Measurements from ENCODE around the gene C11orf97. TPM values are rescaled to one million over a fixed set of nuclear protein-coding genes. Genes with fewer than 3 reads are reported as not detected.
"Not testable (repeated sequence)": the region's sequence is repeated elsewhere in the genome, so short reads cannot be mapped to it uniquely, and the experiment has no call there.

Gene C11orf97
- total RNA-seq, 4 donors from 2014 or later = not detected

- TF ChIP-seq CTCF (IDR thresholded peaks at IDR 0.05) (no peak), POLR2AphosphoS5 (IDR thresholded peaks at IDR 0.05) (no peak), EP300 (IDR thresholded peaks at IDR 0.05) (no peak), POLR2A (IDR thresholded peaks at IDR 0.05) (no peak)
- no peak for ATAC-seq
Observed at GRCh38 chr11:94549146-94549545, 36.9 kb downstream of the C11orf97 start.

GRCh38 chr11:94550513-94550912 lies 38.3 kb downstream of the C11orf97 start:
- WGBS, 2 donors (ENCODE audit: low coverage in 1 of 2) = 64 to 67% methylated on average over 4 of the region's 4 CpGs
- TF ChIP-seq CTCF (IDR thresholded peaks at IDR 0.05) = no peak
- no peak for TF ChIP-seq POLR2AphosphoS5 (IDR thresholded peaks at IDR 0.05)
- no peak for TF ChIP-seq EP300 (IDR thresholded peaks at IDR 0.05)
- no peak for TF ChIP-seq POLR2A (IDR thresholded peaks at IDR 0.05)
- H3K4me1 ChIP-seq = peaks cover 0 to 42% (median 14%) of the 10 kb centered on the region in 3 donors
- H3K9me3 ChIP-seq = no peaks in the 10 kb centered on the region
- H3K27ac ChIP-seq = no peak overlapping the region
- H3K27me3 ChIP-seq = no peaks in the 10 kb centered on the region
- no peaks in the 10 kb centered on the region for H3K36me3 ChIP-seq
- H3K4me3 ChIP-seq = no peak overlapping the region
- no peak for ATAC-seq

More at GRCh38 chr11:94549146-94549545, 36.9 kb downstream of the C11orf97 start:
- 38 to 50% methylated on average over 3 to 5 of the region's 5 CpGs for WGBS, 2 donors (ENCODE audit: low coverage in 1 of 2)
- no peaks in the 10 kb centered on the region for H3K9me3 ChIP-seq
- no peaks in the 10 kb centered on the region for H3K27me3 ChIP-seq
- H3K27ac ChIP-seq = no peak overlapping the region
- H3K4me3 ChIP-seq = no peak overlapping the region
- no peaks in the 10 kb centered on the region for H3K36me3 ChIP-seq
- peaks cover 0 to 54% (median 20%) of the 10 kb centered on the region in 3 donors for H3K4me1 ChIP-seq

DNA sequence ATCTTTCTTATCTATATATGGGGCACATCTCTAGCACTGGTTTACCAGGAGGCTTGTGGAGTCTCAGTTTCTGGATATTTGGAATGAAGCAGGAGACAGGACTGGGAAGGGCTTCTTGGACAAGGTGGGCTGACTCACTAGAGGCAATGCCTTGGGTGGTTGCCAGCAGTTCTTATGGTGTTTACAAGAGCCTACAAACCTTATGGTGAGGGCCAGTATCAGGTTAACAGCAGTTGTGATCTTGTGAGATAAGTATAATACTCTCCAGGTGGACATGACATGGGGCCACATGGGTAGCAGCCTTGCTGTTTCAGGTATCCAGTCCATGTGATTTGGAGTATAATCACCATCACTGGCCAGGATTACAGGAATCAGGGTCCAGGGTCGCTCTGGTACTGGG lies 41.7 kb downstream of the C11orf97 start:
- Histone ChIP-seq H3K36me3 (no peaks in the 10 kb centered on the region), H3K4me3 (no peak overlapping the region), H3K4me1 (peaks cover 0 to 20% (median 0%) of the 10 kb centered on the region in 3 donors), H3K9me3 (no peaks in the 10 kb centered on the region), H3K27ac (no peak overlapping the region), H3K27me3 (no peaks in the 10 kb centered on the region)
- WGBS, 2 donors (ENCODE audit: low coverage in 1 of 2) = 25 to 29% methylated on average over 1 of the region's 1 CpG
- TF ChIP-seq POLR2AphosphoS5 (IDR thresholded peaks at IDR 0.05) (no peak), CTCF (IDR thresholded peaks at IDR 0.05) (no peak), EP300 (IDR thresholded peaks at IDR 0.05) (no peak), POLR2A (IDR thresholded peaks at IDR 0.05) (no peak)
- ATAC-seq = no peak

GRCh38 chr11:94555752-94556329 lies 43.6 kb downstream of the C11orf97 start:
- peaks cover 0 to 11% (median 0%) of the 10 kb centered on the region in 3 donors for H3K4me1 ChIP-seq
- not testable (repeated sequence) for H3K9me3 ChIP-seq, ATAC-seq, H3K4me3 ChIP-seq, H3K36me3 ChIP-seq, H3K27ac ChIP-seq, H3K27me3 ChIP-seq
- 93% methylated on average over 8 of the region's 8 CpGs for WGBS, 2 donors (ENCODE audit: low coverage in 1 of 2)

DNA sequence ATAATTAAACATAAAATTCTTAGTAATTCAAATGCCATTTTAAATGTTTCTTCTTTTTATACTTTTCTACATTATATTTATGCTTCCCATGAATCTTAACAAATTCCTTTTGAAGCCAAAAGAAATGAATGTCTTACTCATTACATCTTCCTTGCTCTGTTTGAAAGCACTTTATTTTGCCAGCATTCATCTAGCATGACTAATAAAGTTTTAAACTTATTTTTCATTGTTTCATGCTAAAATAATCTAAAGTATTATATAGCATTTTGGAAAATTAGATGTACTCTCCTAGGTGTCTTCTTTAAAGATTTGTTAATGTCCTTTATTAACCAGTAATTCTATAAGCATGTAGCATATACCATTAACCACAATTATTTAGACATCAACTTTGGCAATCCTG lies 45.2 kb downstream of the C11orf97 start:
- H3K9me3 ChIP-seq = no peaks in the 10 kb centered on the region
- TF ChIP-seq EP300 (IDR thresholded peaks at IDR 0.05) (no peak), POLR2A (IDR thresholded peaks at IDR 0.05) (no peak)
- no peaks in the 10 kb centered on the region for H3K36me3 ChIP-seq
- no peaks in the 10 kb centered on the region for H3K27me3 ChIP-seq
- H3K27ac ChIP-seq = no peak overlapping the region
- ATAC-seq = no peak
- no peak overlapping the region for H3K4me3 ChIP-seq
- peaks cover 0 to 11% (median 0%) of the 10 kb centered on the region in 3 donors for H3K4me1 ChIP-seq

DNA sequence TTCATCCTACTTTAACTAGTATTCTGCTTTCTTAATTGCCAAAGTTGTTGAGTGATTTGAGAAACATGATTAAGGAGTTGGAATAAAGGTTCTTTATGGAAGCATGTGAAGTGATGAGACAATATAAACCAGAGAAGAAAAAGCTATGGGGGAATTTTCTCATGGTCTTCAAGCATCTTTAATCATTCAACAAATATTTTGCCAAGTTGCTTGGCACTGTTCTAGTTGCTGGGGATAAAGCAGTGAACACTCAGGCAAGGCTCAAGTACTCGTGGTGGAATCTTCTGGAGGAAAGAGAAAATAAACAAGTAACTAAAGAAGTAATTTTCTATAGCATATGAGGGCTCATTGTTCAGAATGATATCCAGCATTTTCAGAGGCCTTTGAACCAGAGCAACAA lies 45.7 kb downstream of the C11orf97 start:
- ATAC-seq = no peak
- Histone ChIP-seq H3K36me3 (no peaks in the 10 kb centered on the region), H3K4me3 (no peak overlapping the region), H3K4me1 (peaks cover 0 to 12% (median 0%) of the 10 kb centered on the region in 3 donors), H3K27me3 (no peaks in the 10 kb centered on the region), H3K27ac (no peak overlapping the region), H3K9me3 (no peaks in the 10 kb centered on the region)
- WGBS, 2 donors (ENCODE audit: low coverage in 1 of 2) = 33% methylated on average over 1 of the region's 1 CpG
- TF ChIP-seq EP300 (IDR thresholded peaks at IDR 0.05) = no peak
- no peak for TF ChIP-seq POLR2A (IDR thresholded peaks at IDR 0.05)
- TF ChIP-seq CTCF (IDR thresholded peaks at IDR 0.05) = no peak
- no peak for TF ChIP-seq POLR2AphosphoS5 (IDR thresholded peaks at IDR 0.05)

Data from gastroesophageal sphincter (tissue), 4 donors.